Esophagus mucosa (tissue), 1 donor: Measurements from ENCODE around the gene PRLH. TPM values are rescaled to one million over a fixed set of nuclear protein-coding genes. Genes with fewer than 3 reads are reported as not detected.

Experiments
- ATAC-seq: fragments of 200-7000 bp; cut with Tn5 transposase; one replicate; pipeline ENCODE4 v1.9.1; 2020
- total RNA-seq: library from RNA; stranded (reverse); gene quantifications from one replicate; pipeline ENCODE4 v1.2.4, GENCODE V29; 2023
- donor health status: DM: yes; HTN: yes; CAD: no.

PRLH gene
- total RNA-seq, 1 donor from 2014 or later = not detected

DNA sequence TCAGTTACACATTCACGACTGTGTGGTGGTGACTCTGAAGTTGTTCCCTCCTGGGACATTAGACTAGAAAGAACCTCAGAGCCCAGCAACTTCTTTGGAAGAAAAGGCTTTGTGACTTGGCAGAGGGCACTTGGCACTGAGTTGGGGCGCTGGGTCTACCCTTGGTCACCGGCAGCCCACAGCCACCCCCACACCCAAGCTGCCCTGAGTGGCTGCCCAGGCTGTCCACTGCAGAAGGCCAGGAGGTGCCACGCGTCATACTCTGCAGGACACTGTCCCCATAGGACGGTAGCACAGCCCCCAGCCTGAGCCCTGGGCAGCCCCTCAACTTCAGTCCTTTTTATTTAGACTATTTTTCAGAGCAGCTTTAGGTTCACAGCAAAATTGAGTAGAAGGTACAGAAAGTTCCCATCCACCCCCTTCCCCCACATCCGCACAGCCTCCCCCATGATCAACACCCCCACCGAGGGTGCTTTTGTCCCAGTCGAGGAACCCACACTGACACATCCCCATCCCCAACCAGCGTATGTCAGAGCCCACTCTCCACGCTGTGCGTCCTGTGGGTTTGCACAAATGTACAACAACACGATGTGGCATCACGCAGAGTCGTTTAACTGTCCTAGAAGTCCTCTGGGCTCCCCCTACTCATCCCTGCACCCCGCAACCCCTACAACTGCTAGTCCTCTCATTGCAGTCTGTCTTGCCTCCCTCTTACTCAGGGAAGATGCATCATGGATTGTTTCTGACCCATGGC lies 1.1 kb downstream of the PRLH start:
- no peak for ATAC-seq

DNA sequence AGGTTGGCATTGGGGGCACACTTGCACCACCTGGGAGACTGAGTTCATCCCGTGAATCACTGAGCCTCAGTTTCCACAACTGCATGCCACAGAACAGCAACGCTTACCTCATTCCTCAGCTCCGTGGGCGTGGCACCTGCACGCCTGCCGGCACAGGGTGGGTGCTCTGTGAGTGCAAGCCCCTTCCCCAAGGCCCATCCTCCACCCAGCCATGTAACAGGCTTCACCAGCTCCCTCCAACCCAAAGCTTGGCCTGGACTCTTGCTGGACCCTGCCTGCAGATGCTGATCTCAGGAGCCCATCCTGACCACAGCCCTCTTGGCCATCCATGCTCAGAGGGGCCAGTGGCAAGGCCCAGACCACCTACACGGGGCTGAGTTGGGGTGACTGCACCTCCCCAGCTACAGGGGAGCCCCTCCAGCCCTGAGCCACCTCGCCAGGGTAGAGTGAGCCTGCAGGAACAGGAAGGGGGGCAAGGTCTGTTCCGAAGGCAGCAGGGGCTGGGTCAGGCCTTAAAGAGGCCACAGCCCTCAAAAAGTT lies 1.8 kb downstream of the PRLH start:
- ATAC-seq = no peak

DNA sequence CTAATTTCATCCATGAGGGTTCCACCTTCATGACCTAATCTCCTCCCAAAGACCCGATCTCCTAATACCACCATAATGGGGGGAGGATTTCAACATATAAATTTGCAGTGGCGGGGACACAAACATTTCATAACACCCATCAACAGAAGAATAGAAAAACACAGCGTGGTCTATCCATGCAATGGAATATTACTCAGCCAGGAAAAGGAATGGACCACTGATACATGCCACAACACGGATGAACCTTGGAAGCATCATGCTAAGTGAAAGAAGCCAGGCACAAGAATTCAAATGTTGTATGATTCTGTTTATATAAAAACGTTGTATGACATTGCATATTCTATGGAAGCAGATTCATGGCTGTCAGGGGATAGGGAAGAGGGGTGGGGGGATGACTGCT lies 2.7 kb downstream of the PRLH start:
- ATAC-seq = no peak

- ATAC-seq = no peak
Observed at GRCh38 chr2:237569896-237570295, 3.5 kb downstream of the PRLH start.

DNA sequence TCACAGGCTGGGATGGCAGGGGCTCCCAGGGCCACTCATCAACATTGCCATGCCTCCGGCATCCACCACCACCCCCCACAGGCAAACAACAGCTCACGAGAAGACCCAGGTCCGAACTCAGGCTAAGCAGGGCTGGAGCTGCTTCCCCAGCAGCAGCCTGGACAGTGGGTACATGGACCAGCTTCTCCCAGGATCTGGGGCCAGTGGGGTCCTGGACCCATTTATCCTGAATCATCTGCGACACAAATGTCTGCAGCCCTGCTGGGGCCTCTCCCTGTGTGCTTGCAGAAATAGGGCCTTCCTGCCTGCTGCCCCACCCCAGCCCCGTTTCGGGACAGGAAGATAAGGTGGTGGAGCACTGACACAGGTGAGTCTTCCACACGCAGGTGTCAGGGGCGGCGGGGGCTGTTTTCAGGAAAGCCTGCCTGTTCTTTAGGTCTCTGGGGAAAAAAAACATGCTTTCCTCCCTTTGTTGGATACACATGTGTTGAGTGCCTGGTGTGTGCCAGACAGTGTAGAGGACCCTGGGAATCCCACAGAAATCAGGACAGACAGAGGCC lies 4.5 kb downstream of the PRLH start:
- ATAC-seq = no peak

GRCh38 chr2:237571551-237571950 lies 5.2 kb downstream of the PRLH start:
- ATAC-seq = no peak

DNA sequence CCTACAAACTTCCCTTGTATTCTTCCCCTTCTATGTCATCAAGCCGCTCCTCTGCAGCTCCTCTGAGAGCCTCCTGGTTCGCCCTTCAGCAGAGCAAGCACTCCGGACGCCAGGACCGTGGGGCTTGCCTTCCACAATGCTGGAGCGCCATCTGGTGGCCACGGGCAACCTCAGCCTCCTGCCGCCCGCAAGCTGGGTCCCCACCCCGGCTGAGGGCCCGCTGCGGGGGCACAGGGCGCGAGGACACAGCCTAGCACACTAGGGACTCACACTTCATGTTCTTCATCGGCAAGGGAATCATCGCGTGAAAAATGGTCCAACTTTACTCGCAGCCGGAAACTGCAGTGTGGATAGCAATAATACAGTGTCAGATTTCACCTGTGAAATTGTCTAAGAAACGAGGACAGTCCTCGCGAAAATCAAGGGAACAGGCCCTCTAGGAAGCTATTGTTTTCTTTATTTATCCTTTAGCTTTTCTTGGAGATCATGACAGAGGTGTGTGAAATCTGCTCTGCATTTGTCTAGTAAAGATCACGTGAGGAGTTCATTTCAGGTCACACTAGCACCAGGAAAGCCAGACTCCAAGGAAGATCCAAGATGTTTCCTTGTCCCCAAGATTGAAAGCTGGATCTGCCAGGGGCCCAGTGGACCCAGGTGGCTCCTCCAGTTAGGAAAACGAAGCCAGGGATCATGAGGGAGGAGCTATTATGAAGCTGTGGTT lies 5.8 kb downstream of the PRLH start:
- ATAC-seq = peak; percentile 85

DNA sequence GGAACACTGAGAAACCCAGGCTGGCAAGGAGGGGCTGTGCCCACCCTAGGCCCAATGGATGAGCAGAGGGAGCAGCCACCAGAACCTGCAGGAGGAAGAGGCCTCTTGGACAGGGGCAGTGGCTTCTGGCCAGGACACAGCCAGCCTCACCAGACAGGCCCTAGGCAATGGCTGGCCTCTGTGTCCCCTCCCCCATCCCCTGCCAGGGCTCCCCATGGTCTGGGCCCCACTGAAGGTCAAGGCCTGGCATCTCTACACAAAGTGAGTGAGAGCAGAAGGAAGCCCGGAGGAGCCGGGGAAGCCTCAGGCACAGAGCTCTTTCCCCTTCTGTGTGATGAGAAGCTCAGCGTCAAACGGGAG lies 6.3 kb downstream of the PRLH start:
- ATAC-seq = no peak

- ATAC-seq = no peak
Observed at GRCh38 chr2:237573721-237574415, 7.5 kb downstream of the PRLH start.

DNA sequence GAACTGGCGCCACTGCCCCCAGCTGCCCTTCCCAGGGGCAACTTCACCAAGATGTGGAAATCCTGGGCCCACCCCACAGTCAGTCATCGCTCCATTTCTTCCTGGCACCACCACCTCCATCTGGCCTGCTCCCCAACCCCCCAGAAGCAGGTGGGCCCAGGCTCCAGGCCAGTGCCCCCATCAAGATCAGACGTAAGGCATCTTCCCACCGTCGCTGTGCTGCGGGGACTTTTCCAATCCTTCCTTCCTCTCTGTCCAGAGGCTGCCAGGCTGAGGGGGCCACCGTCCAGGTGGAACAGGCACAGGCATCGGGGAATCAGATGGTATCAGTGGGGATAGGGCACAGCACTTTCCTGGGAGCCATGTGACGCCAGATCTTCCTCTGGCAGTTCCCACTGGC lies 8.1 kb downstream of the PRLH start:
- ATAC-seq = no peak

DNA sequence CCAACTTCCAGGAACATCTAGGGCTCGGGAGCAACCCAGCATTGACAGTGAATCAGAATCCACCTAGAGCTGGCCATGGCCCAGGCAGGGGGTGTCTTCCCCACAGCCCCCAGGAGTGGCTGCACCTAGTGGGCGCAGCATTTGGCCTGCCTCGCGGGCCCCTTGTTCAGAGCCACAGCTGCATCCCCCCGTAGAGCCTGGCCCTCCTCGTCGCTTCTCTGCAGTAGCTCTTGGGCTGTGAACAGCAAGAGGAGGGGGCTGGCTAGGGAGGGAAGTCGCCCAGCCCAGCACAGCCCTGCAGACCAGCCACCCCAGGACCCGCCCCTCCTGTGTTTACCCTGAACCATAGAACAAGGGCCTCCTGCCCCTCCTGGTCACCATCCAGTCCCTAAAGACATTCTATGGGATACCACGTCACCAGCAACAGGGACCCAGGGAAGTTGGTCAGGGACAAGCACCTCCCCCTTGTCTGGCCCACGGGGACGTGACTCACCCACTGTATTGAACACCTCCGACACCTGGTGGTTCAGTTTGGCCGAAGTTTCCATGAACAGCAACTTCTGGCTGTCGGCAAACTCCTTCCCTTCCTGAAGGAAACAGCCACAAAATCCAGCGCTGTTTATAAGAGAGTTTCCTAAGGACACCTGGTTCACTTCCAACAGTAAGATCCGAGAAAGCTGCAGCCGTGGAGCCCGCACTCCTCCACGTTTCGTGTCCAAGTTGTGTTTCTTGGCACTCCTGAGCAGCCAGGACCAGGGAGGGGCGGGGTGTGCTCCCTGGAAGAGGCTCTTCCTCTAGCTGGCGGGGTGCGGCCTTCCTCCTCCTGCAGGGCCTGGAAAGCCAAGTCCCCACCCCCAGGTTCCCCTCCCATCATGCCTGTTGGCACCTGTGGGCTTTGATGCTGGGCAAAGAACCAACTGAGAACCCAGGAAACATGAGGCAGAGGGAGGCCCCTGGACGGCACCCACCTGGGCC lies 8.8 kb downstream of the PRLH start:
- peak; percentile 75 for ATAC-seq

GRCh38 chr2:237575869-237576862 lies 9.8 kb downstream of the PRLH start:
- ATAC-seq = no peak

- ATAC-seq = no peak
Observed at GRCh38 chr2:237576974-237577373, 10.6 kb downstream of the PRLH start.

- ATAC-seq = no peak
Observed at GRCh38 chr2:237577458-237577857, 11.1 kb downstream of the PRLH start.

- no peak for ATAC-seq
Observed at GRCh38 chr2:237577956-237578870, 11.8 kb downstream of the PRLH start.

DNA sequence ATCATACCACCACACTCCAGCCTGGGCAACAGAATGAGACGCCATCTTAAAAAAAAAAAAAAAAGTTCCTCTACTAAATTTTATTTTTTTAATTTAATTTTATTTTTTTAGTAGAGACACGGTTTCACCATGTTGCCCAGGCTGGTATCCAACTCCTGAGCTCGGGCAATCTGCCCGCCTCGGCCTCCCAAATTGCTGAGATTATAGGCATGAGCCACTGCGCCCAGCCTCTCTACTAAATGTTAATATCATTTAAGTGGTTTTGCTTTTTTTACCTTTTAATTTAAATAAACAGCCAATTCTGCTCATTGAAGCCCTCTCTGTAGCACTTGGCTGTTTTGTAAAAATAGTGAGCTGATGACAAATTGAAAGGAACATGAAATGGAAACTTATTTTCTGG lies 15.0 kb downstream of the PRLH start:
- no peak for ATAC-seq

DNA sequence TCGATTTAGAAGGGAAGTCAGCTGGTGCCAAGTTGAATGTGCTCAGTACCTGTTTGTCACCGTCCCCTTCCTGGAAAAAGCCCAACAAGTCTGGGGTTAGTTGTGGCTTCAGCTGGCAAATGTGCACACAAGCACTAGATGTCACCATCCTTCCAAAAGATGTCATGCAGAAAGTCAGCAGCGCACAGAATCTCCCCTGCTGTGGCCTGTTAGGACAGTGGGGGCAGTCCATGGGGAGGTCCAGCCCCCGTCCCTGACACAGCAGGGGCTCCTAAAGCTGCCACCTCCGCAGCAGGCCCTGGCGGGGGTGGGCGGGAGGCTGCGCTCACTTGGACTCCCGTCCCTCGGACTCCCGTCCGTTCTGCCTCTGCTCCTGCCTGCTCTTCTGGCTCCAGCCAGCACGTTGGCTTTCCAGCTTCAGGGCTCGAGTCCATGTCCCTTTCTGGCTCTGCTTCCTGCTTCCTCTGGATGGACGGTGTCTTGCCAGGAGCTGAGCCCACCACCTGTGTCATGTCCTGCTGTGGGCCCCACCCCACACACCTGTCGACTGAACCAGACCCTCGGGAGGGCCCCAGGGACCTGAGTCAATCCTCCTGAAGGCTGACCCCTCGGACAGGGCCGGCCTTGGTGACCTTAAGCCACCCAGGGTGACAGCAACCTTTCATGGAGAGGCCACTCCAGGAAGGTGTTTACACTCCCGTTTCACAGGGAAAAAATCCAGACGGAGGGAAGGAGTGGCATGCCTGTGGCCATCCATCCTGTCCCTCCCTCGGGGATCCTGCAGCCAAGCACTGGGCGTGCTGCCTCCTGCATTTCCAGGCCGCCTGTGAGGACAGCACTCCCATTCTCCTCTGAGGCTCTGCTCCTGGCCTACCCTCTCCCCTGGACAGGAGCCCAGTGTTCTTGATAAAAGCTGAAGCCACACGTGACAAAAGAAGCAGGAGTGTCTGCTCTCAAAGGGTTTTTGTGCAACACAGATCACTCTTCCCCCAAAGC lies 15.7 kb downstream of the PRLH start:
- ATAC-seq = peak; percentile 41
